NCI-H1092 (cell line): ENCODE measurements around the gene PTGIR.
A peak's percentile ranks its signal among the peaks of the same experiment; 100 is the strongest.

Experiments used
- DNase-seq: peaks from one replicate; lab custom pipeline; 2025; lab: John Stamatoyannopoulos, UW

The PTGIR gene

GRCh38 chr19:46616631-46617322 lies 8.1 kb downstream of the PTGIR start:
- DNase-seq, result peak; percentile 37

- no peak for DNase-seq
Measured at GRCh38 chr19:46615966-46616365, 8.9 kb downstream of the PTGIR start.

GRCh38 chr19:46614114-46614722 lies 10.7 kb downstream of the PTGIR start:
- DNase-seq, result peak; percentile 31

GRCh38 chr19:46613525-46613924 lies 11.4 kb downstream of the PTGIR start:
- no peak for DNase-seq

- DNase-seq, result no peak
Measured at GRCh38 chr19:46611776-46612175, 13.1 kb downstream of the PTGIR start.

GRCh38 chr19:46610851-46611770 lies 13.8 kb downstream of the PTGIR start:
- DNase-seq, result no peak

GRCh38 chr19:46610413-46610775 lies 14.5 kb downstream of the PTGIR start:
- no peak for DNase-seq

GRCh38 chr19:46609511-46610412 lies 15.1 kb downstream of the PTGIR start:
- DNase-seq, result no peak

GRCh38 chr19:46608581-46609345 lies 16.1 kb downstream of the PTGIR start:
- no peak for DNase-seq

- DNase-seq, result no peak
Measured at GRCh38 chr19:46608178-46608577, 16.7 kb downstream of the PTGIR start.

- no peak for DNase-seq
Measured at GRCh38 chr19:46607448-46607841, 17.4 kb downstream of the PTGIR start.

GRCh38 chr19:46606681-46607447 lies 18.0 kb downstream of the PTGIR start:
- no peak for DNase-seq

- no peak for DNase-seq
Measured at GRCh38 chr19:46606019-46606418, 18.9 kb downstream of the PTGIR start.

- DNase-seq, result no peak
Measured at GRCh38 chr19:46605356-46605821, 19.5 kb downstream of the PTGIR start.

GRCh38 chr19:46604781-46605355 lies 20.0 kb downstream of the PTGIR start:
- no peak for DNase-seq

- DNase-seq, result no peak
Measured at GRCh38 chr19:46603752-46604231, 21.1 kb downstream of the PTGIR start.

GRCh38 chr19:46603195-46603637 lies 21.7 kb downstream of the PTGIR start:
- DNase-seq, result no peak

GRCh38 chr19:46602392-46603194 lies 22.3 kb downstream of the PTGIR start:
- DNase-seq, result no peak
